IMR-90 (cell line): ENCODE measurements around the gene BRCC3. TPM values are rescaled to one million over a fixed set of nuclear protein-coding genes. Genes with fewer than 3 reads are reported as not detected.

Source experiments
- ATAC-seq: fragments of 200-7000 bp; cut with Tn5 transposase; 2 replicates; pipeline ENCODE4 v1.9.1; 2020; ENCODE audit warnings: low read depth, mild to moderate bottlenecking, moderate library complexity
- BruUV-seq: library from RNA; stranded (reverse); fragments of 400-500 nt; replicated peaks from 2 replicates; lab custom pipeline; 2021; lab: Mats Ljungman, UMichigan
- CTCF ChIA-PET: fragments of 300-600 bp; formaldehyde crosslinking; extraction: SDS; loops from one replicate; lab custom pipeline; 2021; ENCODE audit warnings: antibody characterized with exemption; lab: Yijun Ruan, JAX
- POLR2A ChIA-PET: fragments of 300-600 bp; sonication (Branson Sonifier 250); formaldehyde crosslinking; loops from one replicate; lab custom pipeline; 2022; ENCODE audit warnings: antibody characterized with exemption; ENCODE audit not compliant: unreplicated experiment; lab: Charles Lee
- DNase-seq: peaks from one replicate; pipeline ENCODE4 v3.0.0; 2013
- H2AFZ ChIP-seq: replicated peaks from 2 replicates; pipeline ENCODE3; 2013; ENCODE audit warnings: low read length, mild to moderate bottlenecking; ENCODE audit not compliant: poor library complexity
- H2AK5ac ChIP-seq: 2 replicates; pipeline ENCODE4 v1.6.1; 2013; ENCODE audit warnings: low read depth, low read length, inconsistent platforms
- H2AK9ac ChIP-seq: replicated peaks from 2 replicates; pipeline ENCODE3; 2013; ENCODE audit warnings: mild to moderate bottlenecking, low read depth, low read length, moderate library complexity; ENCODE audit not compliant: poor library complexity
- H2BK120ac ChIP-seq: 2 replicates; pipeline ENCODE4 v1.6.1; 2013; ENCODE audit warnings: low read depth, low read length, inconsistent platforms
- H2BK15ac ChIP-seq: 3 replicates; pipeline ENCODE4 v1.6.1; 2013; ENCODE audit warnings: low read depth, low read length, inconsistent platforms
- H2BK20ac ChIP-seq: 2 replicates; pipeline ENCODE4 v1.6.1; 2013; ENCODE audit warnings: low read depth, mild to moderate bottlenecking, inconsistent platforms, low read length, moderate library complexity
- H2BK5ac ChIP-seq: 2 replicates; pipeline ENCODE4 v1.6.1; 2013; ENCODE audit warnings: mild to moderate bottlenecking, low read depth, low read length, inconsistent platforms; ENCODE audit not compliant: poor library complexity, severe bottlenecking
- H3K14ac ChIP-seq: replicated peaks from 2 replicates; pipeline ENCODE4 v1.6.1; 2013; ENCODE audit warnings: low read depth, low read length, inconsistent platforms
- H3K18ac ChIP-seq: 2 replicates; pipeline ENCODE4 v1.6.1; 2013; ENCODE audit warnings: low read depth, low read length, control low read depth
- H3K23ac ChIP-seq: 2 replicates; pipeline ENCODE4 v1.6.1; 2013; ENCODE audit warnings: low read depth, low read length, inconsistent platforms
- H3K27ac ChIP-seq: 2 replicates; pipeline ENCODE4 v1.5.1; 2013; ENCODE audit warnings: mild to moderate bottlenecking, control low read depth, low read length; ENCODE audit not compliant: insufficient read depth
- H3K27me3 ChIP-seq: 2 replicates; pipeline ENCODE4 v1.6.1; 2013; ENCODE audit warnings: low read length; ENCODE audit not compliant: control insufficient read depth, insufficient read depth
- H3K36me3 ChIP-seq: 2 replicates; pipeline ENCODE4 v1.6.1; 2013; ENCODE audit warnings: low read length, mixed read lengths; ENCODE audit not compliant: control insufficient read depth, insufficient read depth
- H3K4ac ChIP-seq: 2 replicates; pipeline ENCODE4 v1.6.1; 2013; ENCODE audit warnings: low read depth, low read length, inconsistent platforms
- H3K4me1 ChIP-seq: 2 replicates; pipeline ENCODE4 v1.6.1; 2013; ENCODE audit warnings: low read length, mixed read lengths; ENCODE audit not compliant: control insufficient read depth, insufficient read depth
- H3K4me2 ChIP-seq: 2 replicates; pipeline ENCODE4 v1.6.1; 2013; ENCODE audit warnings: low read depth, mild to moderate bottlenecking, control low read depth, low read length, moderate library complexity
- H3K4me3 ChIP-seq: 2 replicates; pipeline ENCODE4 v1.5.1; 2013; ENCODE audit warnings: low read depth, mild to moderate bottlenecking, control low read depth, low read length, moderate library complexity; ENCODE audit not compliant: insufficient read depth
- H3K56ac ChIP-seq: 2 replicates; pipeline ENCODE4 v1.6.1; 2013; ENCODE audit warnings: low read length, inconsistent platforms; ENCODE audit not compliant: insufficient read depth; ENCODE audit errors: extremely low read depth
- H3K79me1 ChIP-seq, 2 experiments: 2 replicates each; pipeline ENCODE4 v1.6.1; 2013; ENCODE audit warnings: low read length in 2 of 2, inconsistent platforms in 1 of 2, low read depth in 1 of 2
- H3K9ac ChIP-seq: 2 replicates; pipeline ENCODE4 v1.6.1; 2013; ENCODE audit warnings: low read depth, low read length, control low read depth
- H3K9me1 ChIP-seq: 2 replicates; pipeline ENCODE4 v1.6.1; 2013; ENCODE audit warnings: low read length, inconsistent platforms; ENCODE audit not compliant: insufficient read depth
- H3K9me3 ChIP-seq: 2 replicates; pipeline ENCODE4 v1.6.1; 2013; ENCODE audit warnings: low read length; ENCODE audit not compliant: control insufficient read depth, insufficient read depth
- H4K20me1 ChIP-seq: 2 replicates; pipeline ENCODE4 v1.6.1; 2013; ENCODE audit warnings: low read length, inconsistent platforms; ENCODE audit not compliant: insufficient read depth
- H4K5ac ChIP-seq: 2 replicates; pipeline ENCODE4 v1.6.1; 2013; ENCODE audit warnings: mild to moderate bottlenecking, low read depth, low read length, control low read depth
- H4K8ac ChIP-seq, 2 experiments: 2 replicates each; pipeline ENCODE4 v1.6.1; 2013; ENCODE audit warnings: low read depth in 2 of 2, low read length in 2 of 2, control low read depth in 1 of 2, inconsistent platforms in 1 of 2
- H4K91ac ChIP-seq: 2 replicates; pipeline ENCODE4 v1.6.1; 2013; ENCODE audit warnings: low read depth, low read length, inconsistent platforms; ENCODE audit not compliant: insufficient read depth
- BHLHE40 ChIP-seq: fragments of 150-350 bp; IDR thresholded peaks from 2 replicates; pipeline ENCODE4 v1.6.1; 2016; ENCODE audit warnings: mild to moderate bottlenecking, low read depth, low read length
- CEBPB ChIP-seq: IDR thresholded peaks from 2 replicates; pipeline ENCODE4 v1.6.1; 2012; ENCODE audit warnings: low read depth, low read length, improper control_type of control experiment
- CHD1 ChIP-seq: IDR thresholded peaks from 2 replicates; pipeline ENCODE4 v1.6.1; 2012; ENCODE audit warnings: low read depth, low read length, improper control_type of control experiment
- MAFK ChIP-seq: IDR thresholded peaks from 2 replicates; pipeline ENCODE4 v1.6.1; 2012; ENCODE audit warnings: low read depth, low read length, improper control_type of control experiment
- MAZ ChIP-seq: IDR thresholded peaks from 2 replicates; pipeline ENCODE4 v1.6.1; 2012; ENCODE audit warnings: low read depth, mild to moderate bottlenecking, low read length, improper control_type of control experiment, moderate library complexity, borderline replicate concordance
- NFE2L2 ChIP-seq: fragments of 150-350 bp; IDR thresholded peaks from 2 replicates; pipeline ENCODE4 v1.6.1; 2016; ENCODE audit warnings: low read depth, mild to moderate bottlenecking, low read length
- RAD21 ChIP-seq: IDR thresholded peaks from 2 replicates; pipeline ENCODE4 v1.6.1; 2012; ENCODE audit warnings: low read length, improper control_type of control experiment
- RFX5 ChIP-seq: IDR thresholded peaks from 2 replicates; pipeline ENCODE4 v1.8.0; 2012; ENCODE audit warnings: low read depth, mild to moderate bottlenecking, low read length, moderate library complexity
- USF2 ChIP-seq: fragments of 150-350 bp; IDR thresholded peaks from 2 replicates; pipeline ENCODE4 v1.6.1; 2017; ENCODE audit warnings: mild to moderate bottlenecking, antibody characterized with exemption, low read length, low read depth
- WGBS, 2 experiments: methylation state at CpG; one replicate each; pipeline versions ENCODE4 v1.1.5 to v1.1.7; 2013; ENCODE audit warnings: missing lambda C conversion rate in 2 of 2; ENCODE audit not compliant: insufficient read length in 1 of 2; ENCODE audit errors: extremely low coverage in 2 of 2; 5-methylcytosine and 5-hydroxymethylcytosine counted together
- dilution Hi-C: fragments of 300-500 bp; cut with HindIII; formaldehyde crosslinking; loops from one replicate; pipeline ENCODE4 v1.14.3; 2018; ENCODE audit warnings: low sequenced_read_pairs; ENCODE audit not compliant: unreplicated experiment
- in situ Hi-C: fragments of 300-500 bp; cut with MboI; formaldehyde crosslinking; loops from 3 replicates; pipeline ENCODE4 v1.14.3; 2019; ENCODE audit warnings: low sequenced_read_pairs, inconsistent platforms, mixed read lengths
- intact Hi-C: fragments of 100-400 bp; cut with micrococcal nuclease; formaldehyde crosslinking; loops from 2 replicates; pipeline ENCODE4 v1.10.0; 2022
- polyA plus RNA-seq, 3 experiments: library from polyadenylated mRNA; depleted of rRNA; stranded (reverse); fragments of >200 nt; gene quantifications; 2 replicates each; pipeline ENCODE4 v1.2.3, GENCODE V29; 2012; ENCODE audit warnings: low replicate concordance in 1 of 3
- total RNA-seq: library from RNA; depleted of rRNA; stranded (reverse); fragments of >200 nt; gene quantifications from 2 replicates; pipeline ENCODE4 v1.2.3, GENCODE V29; 2012
- TF ChIP-seq, protein P1 (sequence below): fragments of 150-350 bp; IDR thresholded peaks from 2 replicates; pipeline ENCODE4 v1.6.1; 2016; ENCODE audit warnings: low read depth, mild to moderate bottlenecking, low read length, moderate library complexity, borderline replicate concordance

Gene BRCC3
- total and polyA plus RNA-seq, 2 of the 4 experiments (the other 2 are of a cell fraction) = 14.4 to 24.7 TPM

GRCh38 chrX:155054255-155054654 is 17.1 kb upstream of the BRCC3 start:
- Histone ChIP-seq H4K5ac (no peak overlapping the region), H3K36me3 (peaks cover 2% of the 10 kb centered on the region; the same call in 1 of the 2 replicates), H4K8ac (no peak overlapping the region), H3K27me3 (no peaks in the 10 kb centered on the region), H3K14ac (no peak overlapping the region), H3K9me3 (no peaks in the 10 kb centered on the region), H3K27ac (no peak overlapping the region), H3K23ac (no peak overlapping the region), H2BK120ac (no peak overlapping the region), H3K9ac (no peak overlapping the region), H2AK9ac (no peak overlapping the region), H2AFZ (no peak overlapping the region), H3K18ac (no peak overlapping the region), H3K4me2 (no peak overlapping the region), H3K9me1 (no peaks in the 10 kb centered on the region), H3K4me3 (no peak overlapping the region), H2AK5ac (no peak overlapping the region), H2BK5ac (no peak overlapping the region), H2BK20ac (no peak overlapping the region), H2BK15ac (no peak overlapping the region), H4K20me1 (no peaks in the 10 kb centered on the region), H3K4me1 (no peaks in the 10 kb centered on the region), H3K56ac (no peak overlapping the region), H3K79me1 (no peaks in the 10 kb centered on the region), H3K4ac (no peak overlapping the region), H4K91ac (no peak overlapping the region)
- BruUV-seq = no TSS peak
- in situ Hi-C loops = no loop called here
- TF ChIP-seq RFX5 = no peak
- TF ChIP-seq, protein P1, sequence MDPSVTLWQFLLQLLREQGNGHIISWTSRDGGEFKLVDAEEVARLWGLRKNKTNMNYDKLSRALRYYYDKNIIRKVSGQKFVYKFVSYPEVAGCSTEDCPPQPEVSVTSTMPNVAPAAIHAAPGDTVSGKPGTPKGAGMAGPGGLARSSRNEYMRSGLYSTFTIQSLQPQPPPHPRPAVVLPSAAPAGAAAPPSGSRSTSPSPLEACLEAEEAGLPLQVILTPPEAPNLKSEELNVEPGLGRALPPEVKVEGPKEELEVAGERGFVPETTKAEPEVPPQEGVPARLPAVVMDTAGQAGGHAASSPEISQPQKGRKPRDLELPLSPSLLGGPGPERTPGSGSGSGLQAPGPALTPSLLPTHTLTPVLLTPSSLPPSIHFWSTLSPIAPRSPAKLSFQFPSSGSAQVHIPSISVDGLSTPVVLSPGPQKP = no peak
- no peak for TF ChIP-seq RAD21
- no peak for TF ChIP-seq CEBPB
- TF ChIP-seq MAZ = no peak
- TF ChIP-seq NFE2L2 = no peak
- no peak for TF ChIP-seq BHLHE40
- TF ChIP-seq USF2 = no peak
- no peak for TF ChIP-seq CHD1
- TF ChIP-seq MAFK = no peak
- no CpG with 5 or more reads among the region's 4 CpGs for WGBS, 2 experiments
- POLR2A ChIA-PET = no interaction called here
- ATAC-seq = no peak
- CTCF ChIA-PET = no interaction called here
- intact Hi-C loops = no loop called here
- dilution Hi-C loops = no loop called here
- no peak for DNase-seq
